ENCODE results near the gene CCL21.

DNA sequence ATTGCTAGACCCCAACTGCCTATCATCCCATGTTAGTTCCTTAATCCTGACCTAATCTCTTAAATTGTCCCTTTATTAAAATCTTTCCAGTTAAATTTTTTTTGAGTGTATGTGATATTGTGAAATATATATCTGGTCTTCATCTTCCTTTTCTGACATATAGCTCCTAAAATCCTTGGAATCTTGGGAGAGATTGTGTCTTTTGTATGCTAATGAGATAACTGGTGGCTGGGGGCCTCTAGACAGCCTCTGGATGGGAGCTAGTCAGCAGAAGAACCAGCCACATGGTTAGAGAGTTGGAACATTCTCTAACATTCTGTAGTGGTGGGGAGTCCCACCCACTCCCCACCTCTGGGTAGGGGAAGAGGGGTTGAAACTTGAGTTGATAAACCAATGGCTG, 15.1 kb downstream of the CCL21 start:
- TF ChIP-seq ZNF274 (IDR thresholded peaks at IDR 0.05; ENCODE audit: low read depth, low read length): no peak
- no peak for TF ChIP-seq YY1 (IDR thresholded peaks at IDR 0.05; ENCODE audit: insufficient read depth, insufficient read length)

Data from NT2/D1 (cell line).